HK-2 (cell line): ENCODE data around the gene SPDYC.
"Not testable (repeated sequence)": the region's sequence is repeated elsewhere in the genome, so short reads cannot be mapped to it uniquely, and the experiment has no call there.

ENCODE experiments used
- DNase-seq: peaks from one replicate; pipeline ENCODE4 v3.0.0-alpha.2; 2018; ENCODE audit not compliant: unreplicated experiment

The SPDYC gene

GRCh38 chr11:65134240-65134951, 35.6 kb upstream of the SPDYC start, which contains the start of gene SYVN1:
TSS of gene SYVN1 (minus strand) at chr11:65134519. CDS start at chr11:65133601, 918 bp downstream.
- DNase-seq, result peak; percentile 82

GRCh38 chr11:65134952-65135632, 34.9 kb upstream of the SPDYC start:
- DNase-seq, result peak; percentile 80

GRCh38 chr11:65135633-65136145, 34.3 kb upstream of the SPDYC start:
- DNase-seq, result no peak

GRCh38 chr11:65136515-65137096, 33.4 kb upstream of the SPDYC start:
- DNase-seq, result no peak

GRCh38 chr11:65141896-65142494, 28.0 kb upstream of the SPDYC start:
- no peak for DNase-seq

GRCh38 chr11:65147352-65148075, 22.5 kb upstream of the SPDYC start:
- no peak for DNase-seq

GRCh38 chr11:65148657-65149056, 21.4 kb upstream of the SPDYC start:
- no peak for DNase-seq

GRCh38 chr11:65150131-65150508, 19.9 kb upstream of the SPDYC start:
- not testable (repeated sequence) for DNase-seq

- peak; percentile 82 for DNase-seq
These were observed 19.3 kb upstream of the SPDYC start for GRCh38 chr11:65150509-65151299.

GRCh38 chr11:65151331-65151899, 18.6 kb upstream of the SPDYC start:
- no peak for DNase-seq

GRCh38 chr11:65152122-65152521, 17.9 kb upstream of the SPDYC start:
- no peak for DNase-seq

- DNase-seq, result no peak
These were observed 13.8 kb upstream of the SPDYC start for GRCh38 chr11:65156256-65156655.

- no peak for DNase-seq
These were observed 13.1 kb upstream of the SPDYC start for GRCh38 chr11:65156926-65157325.

- no peak for DNase-seq
These were observed 12.7 kb upstream of the SPDYC start for GRCh38 chr11:65157336-65157735.

GRCh38 chr11:65159012-65159411, 11.0 kb upstream of the SPDYC start:
- DNase-seq, result no peak

GRCh38 chr11:65160643-65161042, 9.4 kb upstream of the SPDYC start:
- no peak for DNase-seq

GRCh38 chr11:65163684-65164083, 6.3 kb upstream of the SPDYC start:
- no peak for DNase-seq

- no peak for DNase-seq
These were observed 4.4 kb upstream of the SPDYC start for GRCh38 chr11:65165410-65166317.

GRCh38 chr11:65166893-65167292, 3.1 kb upstream of the SPDYC start:
- no peak for DNase-seq
